SK-N-SH treated with all-trans-retinoic acid at 6 μM for 48 hours (cell line): ENCODE measurements around the gene DDX60.

Experiments used
- ARNTL ChIP-seq: fragments of 450-650 bp; formaldehyde crosslinking; IDR thresholded peaks from 2 replicates; pipeline ENCODE4 v1.5.0; 2020; ENCODE audit warnings: low read depth, mild to moderate bottlenecking, moderate library complexity, borderline replicate concordance
- CSDC2 ChIP-seq: fragments of 250-450 bp; sonication (Bioruptor Pico); IDR thresholded peaks from 2 replicates; pipeline ENCODE4 v1.5.0; 2020; ENCODE audit warnings: mild to moderate bottlenecking, moderate library complexity
- OSR1 ChIP-seq: fragments of 250-450 bp; sonication (Bioruptor Pico); IDR thresholded peaks from 2 replicates; pipeline ENCODE4 v1.8.0; 2022; ENCODE audit warnings: moderate library complexity, mild to moderate bottlenecking, inconsistent platforms
- SNAI2 ChIP-seq: fragments of 250-450 bp; sonication (Bioruptor Pico); IDR thresholded peaks from 2 replicates; pipeline ENCODE4 v1.5.0; 2020; ENCODE audit warnings: mild to moderate bottlenecking, moderate library complexity
- TCF4 ChIP-seq: fragments of 250-450 bp; sonication (Bioruptor Pico); IDR thresholded peaks from 2 replicates; pipeline ENCODE4 v1.8.0; 2021; ENCODE audit warnings: mild to moderate bottlenecking, moderate library complexity, borderline replicate concordance
- TSHZ2 ChIP-seq: fragments of 250-450 bp; sonication (Bioruptor Pico); IDR thresholded peaks from 2 replicates; pipeline ENCODE4 v1.5.0; 2020; ENCODE audit warnings: mild to moderate bottlenecking, moderate library complexity
- ZFP3 ChIP-seq: fragments of 250-450 bp; sonication (Bioruptor Pico); IDR thresholded peaks from 2 replicates; pipeline ENCODE4 v1.5.0; 2020; ENCODE audit warnings: mild to moderate bottlenecking, moderate library complexity
- ZFP30 ChIP-seq: fragments of 450-650 bp; formaldehyde crosslinking; IDR thresholded peaks from 2 replicates; pipeline ENCODE4 v1.5.0; 2022; ENCODE audit warnings: mild to moderate bottlenecking, moderate library complexity
- ZNF565 ChIP-seq: fragments of 450-650 bp; formaldehyde crosslinking; conservative IDR thresholded peaks from 2 replicates; pipeline ENCODE4 v1.5.0; 2020; ENCODE audit warnings: low read depth, mild to moderate bottlenecking, moderate library complexity
- ZNF70 ChIP-seq: fragments of 450-650 bp; formaldehyde crosslinking; IDR thresholded peaks from 2 replicates; pipeline ENCODE4 v1.5.0; 2020; ENCODE audit warnings: mild to moderate bottlenecking, moderate library complexity
- TF ChIP-seq, protein P1 (sequence below): fragments of 250-450 bp; sonication (Bioruptor Pico); IDR thresholded peaks from 2 replicates; pipeline ENCODE4 v1.8.0; 2020; ENCODE audit warnings: mild to moderate bottlenecking, moderate library complexity, borderline replicate concordance
- TF ChIP-seq, protein P2 (sequence below): fragments of 250-450 bp; sonication (Bioruptor Pico); IDR thresholded peaks from 2 replicates; pipeline ENCODE4 v1.5.1; 2020; ENCODE audit warnings: low read depth, mild to moderate bottlenecking, moderate library complexity
- TF ChIP-seq, protein P3 (sequence below): fragments of 250-450 bp; sonication (Bioruptor Pico); IDR thresholded peaks from 2 replicates; pipeline ENCODE4 v1.5.1; 2021; ENCODE audit warnings: mild to moderate bottlenecking, moderate library complexity
- TF ChIP-seq, protein P4 (sequence below): fragments of 250-450 bp; sonication (Bioruptor Pico); IDR thresholded peaks from 2 replicates; pipeline ENCODE4 v1.8.0; 2021; ENCODE audit warnings: low read depth, mild to moderate bottlenecking, moderate library complexity, borderline replicate concordance

DNA sequence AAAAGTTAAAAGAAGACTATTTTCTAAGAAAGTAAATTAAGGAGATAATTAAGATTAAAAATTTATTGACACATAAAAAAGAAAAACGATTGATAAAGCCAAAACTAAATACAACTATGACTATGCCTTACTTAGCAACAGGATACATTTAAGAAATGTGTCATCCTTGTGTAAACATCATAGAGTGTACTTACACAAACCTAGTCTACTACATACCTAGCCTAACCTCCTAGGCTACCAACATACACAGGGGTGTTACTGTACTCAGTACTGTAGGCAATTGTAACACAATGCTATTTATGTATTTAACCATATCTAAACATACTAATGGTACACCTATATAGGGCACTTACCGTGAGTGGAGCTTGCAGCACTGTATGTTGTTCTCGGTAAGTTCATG is 117.9 kb downstream of the DDX60 start:
- no peak for TF ChIP-seq OSR1 (CRISPR knock-in tag)
- TF ChIP-seq, protein P1, sequence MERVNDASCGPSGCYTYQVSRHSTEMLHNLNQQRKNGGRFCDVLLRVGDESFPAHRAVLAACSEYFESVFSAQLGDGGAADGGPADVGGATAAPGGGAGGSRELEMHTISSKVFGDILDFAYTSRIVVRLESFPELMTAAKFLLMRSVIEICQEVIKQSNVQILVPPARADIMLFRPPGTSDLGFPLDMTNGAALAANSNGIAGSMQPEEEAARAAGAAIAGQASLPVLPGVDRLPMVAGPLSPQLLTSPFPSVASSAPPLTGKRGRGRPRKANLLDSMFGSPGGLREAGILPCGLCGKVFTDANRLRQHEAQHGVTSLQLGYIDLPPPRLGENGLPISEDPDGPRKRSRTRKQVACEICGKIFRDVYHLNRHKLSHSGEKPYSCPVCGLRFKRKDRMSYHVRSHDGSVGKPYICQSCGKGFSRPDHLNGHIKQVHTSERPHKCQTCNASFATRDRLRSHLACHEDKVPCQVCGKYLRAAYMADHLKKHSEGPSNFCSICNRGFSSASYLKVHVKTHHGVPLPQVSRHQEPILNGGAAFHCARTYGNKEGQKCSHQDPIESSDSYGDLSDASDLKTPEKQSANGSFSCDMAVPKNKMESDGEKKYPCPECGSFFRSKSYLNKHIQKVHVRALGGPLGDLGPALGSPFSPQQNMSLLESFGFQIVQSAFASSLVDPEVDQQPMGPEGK (CRISPR knock-in tag), result no peak
- no peak for TF ChIP-seq TCF4 (CRISPR knock-in tag)
- no peak for TF ChIP-seq CSDC2 (CRISPR knock-in tag)
- TF ChIP-seq ZFP30 (CRISPR knock-in tag), result no peak
- TF ChIP-seq, protein P2, sequence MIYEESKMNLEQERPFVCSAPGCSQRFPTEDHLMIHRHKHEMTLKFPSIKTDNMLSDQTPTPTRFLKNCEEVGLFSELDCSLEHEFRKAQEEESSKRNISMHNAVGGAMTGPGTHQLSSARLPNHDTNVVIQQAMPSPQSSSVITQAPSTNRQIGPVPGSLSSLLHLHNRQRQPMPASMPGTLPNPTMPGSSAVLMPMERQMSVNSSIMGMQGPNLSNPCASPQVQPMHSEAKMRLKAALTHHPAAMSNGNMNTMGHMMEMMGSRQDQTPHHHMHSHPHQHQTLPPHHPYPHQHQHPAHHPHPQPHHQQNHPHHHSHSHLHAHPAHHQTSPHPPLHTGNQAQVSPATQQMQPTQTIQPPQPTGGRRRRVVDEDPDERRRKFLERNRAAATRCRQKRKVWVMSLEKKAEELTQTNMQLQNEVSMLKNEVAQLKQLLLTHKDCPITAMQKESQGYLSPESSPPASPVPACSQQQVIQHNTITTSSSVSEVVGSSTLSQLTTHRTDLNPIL (CRISPR knock-in tag), result no peak
- TF ChIP-seq, protein P3, sequence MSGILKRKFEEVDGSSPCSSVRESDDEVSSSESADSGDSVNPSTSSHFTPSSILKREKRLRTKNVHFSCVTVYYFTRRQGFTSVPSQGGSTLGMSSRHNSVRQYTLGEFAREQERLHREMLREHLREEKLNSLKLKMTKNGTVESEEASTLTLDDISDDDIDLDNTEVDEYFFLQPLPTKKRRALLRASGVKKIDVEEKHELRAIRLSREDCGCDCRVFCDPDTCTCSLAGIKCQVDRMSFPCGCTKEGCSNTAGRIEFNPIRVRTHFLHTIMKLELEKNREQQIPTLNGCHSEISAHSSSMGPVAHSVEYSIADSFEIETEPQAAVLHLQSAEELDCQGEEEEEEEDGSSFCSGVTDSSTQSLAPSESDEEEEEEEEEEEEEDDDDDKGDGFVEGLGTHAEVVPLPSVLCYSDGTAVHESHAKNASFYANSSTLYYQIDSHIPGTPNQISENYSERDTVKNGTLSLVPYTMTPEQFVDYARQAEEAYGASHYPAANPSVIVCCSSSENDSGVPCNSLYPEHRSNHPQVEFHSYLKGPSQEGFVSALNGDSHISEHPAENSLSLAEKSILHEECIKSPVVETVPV, result no peak
- TF ChIP-seq ARNTL, result no peak
- no peak for TF ChIP-seq ZNF565 (CRISPR knock-in tag)
- TF ChIP-seq, protein P4, sequence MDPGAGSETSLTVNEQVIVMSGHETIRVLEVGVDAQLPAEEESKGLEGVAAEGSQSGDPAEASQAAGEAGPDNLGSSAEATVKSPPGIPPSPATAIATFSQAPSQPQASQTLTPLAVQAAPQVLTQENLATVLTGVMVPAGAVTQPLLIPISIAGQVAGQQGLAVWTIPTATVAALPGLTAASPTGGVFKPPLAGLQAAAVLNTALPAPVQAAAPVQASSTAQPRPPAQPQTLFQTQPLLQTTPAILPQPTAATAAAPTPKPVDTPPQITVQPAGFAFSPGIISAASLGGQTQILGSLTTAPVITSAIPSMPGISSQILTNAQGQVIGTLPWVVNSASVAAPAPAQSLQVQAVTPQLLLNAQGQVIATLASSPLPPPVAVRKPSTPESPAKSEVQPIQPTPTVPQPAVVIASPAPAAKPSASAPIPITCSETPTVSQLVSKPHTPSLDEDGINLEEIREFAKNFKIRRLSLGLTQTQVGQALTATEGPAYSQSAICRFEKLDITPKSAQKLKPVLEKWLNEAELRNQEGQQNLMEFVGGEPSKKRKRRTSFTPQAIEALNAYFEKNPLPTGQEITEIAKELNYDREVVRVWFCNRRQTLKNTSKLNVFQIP (CRISPR knock-in tag), result no peak
- no peak for TF ChIP-seq ZFP3
- TF ChIP-seq SNAI2 (CRISPR knock-in tag), result no peak
- TF ChIP-seq ZNF70 (CRISPR knock-in tag), result no peak
- no peak for TF ChIP-seq TSHZ2 (CRISPR knock-in tag)
